K562 (cell line): ENCODE results near the gene SOSTDC1. TPM values are rescaled to one million over a fixed set of nuclear protein-coding genes. Genes with fewer than 3 reads are reported as not detected.

ENCODE experiments used
- CREM ChIP-seq: IDR thresholded peaks from 2 replicates; pipeline ENCODE4 v1.6.1; 2014; ENCODE audit warnings: antibody characterized with exemption, low read depth
- JUND ChIP-seq, 2 experiments: IDR thresholded peaks; 2 replicates in 1 of 2; 3 replicates in 1 of 2; pipeline ENCODE4 v1.6.1; 2011; ENCODE audit warnings: borderline replicate concordance in 2 of 2, low read depth in 2 of 2, low read length in 2 of 2, improper control_type of control experiment in 1 of 2, missing biosample characterization in 1 of 2, missing genetic modification characterization in 1 of 2, missing genetic modification reagents in 1 of 2
- MBD2 ChIP-seq: sonication (generic); IDR thresholded peaks from 2 replicates; pipeline ENCODE4 v1.6.1; 2016; ENCODE audit warnings: low read depth, borderline replicate concordance
- MEIS2 ChIP-seq: fragments of 450-650 bp; IDR thresholded peaks from 2 replicates; pipeline ENCODE4 v1.6.1; 2014; ENCODE audit warnings: mild to moderate bottlenecking; ENCODE audit not compliant: partially characterized antibody
- NCOR1 ChIP-seq: fragments of 450-650 bp; IDR thresholded peaks from 2 replicates; pipeline ENCODE4 v1.6.1; 2016; ENCODE audit warnings: mild to moderate bottlenecking, moderate library complexity
- PCBP2 ChIP-seq: fragments of 200-400 bp; formaldehyde crosslinking; IDR thresholded peaks from 2 replicates; pipeline ENCODE4 v1.6.1; 2018; ENCODE audit warnings: low read length, low read depth, mild to moderate bottlenecking, moderate library complexity; ENCODE audit not compliant: poor library complexity, severe bottlenecking
- PHF21A ChIP-seq: fragments of 450-650 bp; IDR thresholded peaks from 2 replicates; pipeline ENCODE4 v1.6.1; 2017; ENCODE audit warnings: low read depth, borderline replicate concordance
- YBX1 ChIP-seq: fragments of 450-650 bp; IDR thresholded peaks from 2 replicates; pipeline ENCODE4 v1.7.1; 2016; ENCODE audit warnings: mild to moderate bottlenecking
- ZNF184 ChIP-seq: sonication (generic); formaldehyde crosslinking; IDR thresholded peaks from 2 replicates; pipeline ENCODE4 v1.5.0; 2020; ENCODE audit warnings: missing genetic modification reagents
- polyA plus RNA-seq, 8 experiments: library from polyadenylated mRNA; depleted of rRNA in 4 of 8; stranded (reverse) in 5 of 8; unstranded in 3 of 8; fragments of >200 nt; fragmentation: Nextera tagmentation in 2 of 8; fragmentation: Illumina TruSeq in 1 of 8; extraction: Ambion mirVana in 2 of 8; extraction: Trizol in 1 of 8; gene quantifications; 2 replicates each; pipeline versions ENCODE4 v1.2.1 to v1.2.3, GENCODE V29; 2011 to 2014; ENCODE audit warnings: inconsistent platforms in 1 of 8, missing spikeins in 1 of 8
- total RNA-seq, 7 experiments: library from RNA; depleted of rRNA in 6 of 7; stranded (reverse); fragments of >200 nt in 6 of 7; fragmentation: Illumina TruSeq in 2 of 7; extraction: Trizol in 2 of 7; gene quantifications; 2 replicates each; pipeline versions ENCODE4 v1.2.1 to v1.2.3, GENCODE V29; 2011 to 2021; ENCODE audit warnings: low replicate concordance in 1 of 7
- TF ChIP-seq, protein P1 (sequence below): fragments of 450-650 bp; IDR thresholded peaks from 2 replicates; pipeline ENCODE4 v1.6.1; 2016; ENCODE audit warnings: borderline replicate concordance
- TF ChIP-seq, protein P2 (sequence below), 2 experiments: IDR thresholded peaks in 1 of 2; conservative IDR thresholded peaks in 1 of 2; 2 replicates each; pipeline ENCODE4 v1.6.1; 2016; ENCODE audit warnings: low read depth in 2 of 2, mild to moderate bottlenecking in 1 of 2, missing compliant biosample characterization in 1 of 2, missing genetic modification characterization in 1 of 2, moderate library complexity in 1 of 2
- TF ChIP-seq, protein P3 (sequence below): fragments of 450-650 bp; IDR thresholded peaks from 2 replicates; pipeline ENCODE4 v1.6.1; 2016; ENCODE audit warnings: antibody characterized with exemption
- TF ChIP-seq, protein P4 (sequence below), 3 experiments: fragments of 200-800 bp in 1 of 3; fragments of 250-450 bp in 1 of 3; fragments of 450-650 bp in 1 of 3; sonication (Bioruptor Pico) in 1 of 3; sonication (Bioruptor generic) in 1 of 3; formaldehyde crosslinking in 1 of 3; IDR thresholded peaks; 2 replicates each; pipeline versions ENCODE4 v1.6.1 to v1.8.0; 2016 to 2022; ENCODE audit warnings: mild to moderate bottlenecking in 2 of 3, missing genetic modification characterization in 2 of 3, missing compliant biosample characterization in 1 of 3, moderate library complexity in 1 of 3
- TF ChIP-seq, protein P5 (sequence below): sonication (generic); formaldehyde crosslinking; IDR thresholded peaks from 2 replicates; pipeline ENCODE4 v1.8.0; 2022; ENCODE audit warnings: mild to moderate bottlenecking, missing genetic modification reagents

Gene SOSTDC1
- total and polyA plus RNA-seq, 9 of the 15 experiments (the other 6 are each of a cell fraction or from before 2014, with no cell fraction given) = 8.3 to 48.6 (median 15.9) TPM

DNA sequence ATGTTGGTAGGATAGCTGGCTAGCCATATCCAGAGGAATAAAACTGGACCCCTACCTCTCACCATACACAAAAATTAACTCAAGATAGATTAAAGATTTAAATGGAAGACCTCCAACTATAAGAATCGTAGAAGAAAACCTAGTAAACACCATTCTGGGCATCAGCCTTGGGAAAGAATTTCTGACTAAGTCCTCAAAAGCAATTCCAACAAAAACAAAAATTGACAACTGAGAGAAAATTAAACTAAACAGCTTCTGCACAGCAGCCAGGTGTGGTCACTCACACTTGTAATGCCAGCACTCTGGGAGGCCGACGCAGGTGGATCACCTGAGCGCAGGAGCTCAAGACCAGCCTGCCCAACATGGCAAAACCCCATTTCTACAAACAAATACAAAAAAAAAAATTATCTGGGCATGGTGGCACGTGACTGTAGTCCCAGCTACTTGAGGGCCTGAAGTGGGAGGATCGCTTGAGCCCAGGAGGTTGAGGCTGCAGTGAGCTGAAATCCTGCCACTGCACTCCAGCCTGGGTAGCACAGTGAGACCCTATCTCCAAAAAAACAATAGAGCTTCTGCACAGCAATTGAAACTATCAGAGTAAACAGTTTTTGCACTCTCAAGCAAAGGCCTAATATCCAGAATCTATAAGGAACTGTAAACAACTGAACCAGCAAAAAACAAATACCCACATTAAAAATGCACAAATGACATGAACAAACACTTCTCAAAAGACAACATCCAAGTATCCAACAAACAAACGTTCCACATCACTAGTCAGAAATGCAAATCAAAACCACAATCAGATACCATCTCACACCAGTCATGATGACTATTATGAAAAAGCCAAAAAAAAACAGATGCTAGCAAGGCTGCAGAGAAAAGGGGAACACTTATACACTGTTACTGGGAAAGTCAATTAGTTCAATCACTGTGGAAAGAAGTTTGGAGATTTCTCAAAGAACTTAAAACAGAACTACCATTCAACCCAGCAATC lies 49.0 kb downstream of the SOSTDC1 start (continued):
- TF ChIP-seq JUND (IDR thresholded peaks at IDR 0.05; ENCODE audit: borderline replicate concordance, low read depth, low read length) (peak; percentile 72; the same call in 1 of the 2 replicates), JUND (tag; IDR thresholded peaks at IDR 0.05; ENCODE audit: borderline replicate concordance, low read depth, low read length) (peak; percentile 41; the same call in 1 of the 3 replicates), MEIS2 (peak; percentile 24), PCBP2 (no peak), PHF21A (no peak), YBX1 (no peak), ZNF184 (CRISPR knock-in tag) (no peak), MBD2 (no peak), CREM (no peak; the same call in 1 of the 2 replicates), NCOR1 (no peak)
- TF ChIP-seq, protein P1, sequence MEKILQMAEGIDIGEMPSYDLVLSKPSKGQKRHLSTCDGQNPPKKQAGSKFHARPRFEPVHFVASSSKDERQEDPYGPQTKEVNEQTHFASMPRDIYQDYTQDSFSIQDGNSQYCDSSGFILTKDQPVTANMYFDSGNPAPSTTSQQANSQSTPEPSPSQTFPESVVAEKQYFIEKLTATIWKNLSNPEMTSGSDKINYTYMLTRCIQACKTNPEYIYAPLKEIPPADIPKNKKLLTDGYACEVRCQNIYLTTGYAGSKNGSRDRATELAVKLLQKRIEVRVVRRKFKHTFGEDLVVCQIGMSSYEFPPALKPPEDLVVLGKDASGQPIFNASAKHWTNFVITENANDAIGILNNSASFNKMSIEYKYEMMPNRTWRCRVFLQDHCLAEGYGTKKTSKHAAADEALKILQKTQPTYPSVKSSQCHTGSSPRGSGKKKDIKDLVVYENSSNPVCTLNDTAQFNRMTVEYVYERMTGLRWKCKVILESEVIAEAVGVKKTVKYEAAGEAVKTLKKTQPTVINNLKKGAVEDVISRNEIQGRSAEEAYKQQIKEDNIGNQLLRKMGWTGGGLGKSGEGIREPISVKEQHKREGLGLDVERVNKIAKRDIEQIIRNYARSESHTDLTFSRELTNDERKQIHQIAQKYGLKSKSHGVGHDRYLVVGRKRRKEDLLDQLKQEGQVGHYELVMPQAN = no peak
- TF ChIP-seq, protein P2, sequence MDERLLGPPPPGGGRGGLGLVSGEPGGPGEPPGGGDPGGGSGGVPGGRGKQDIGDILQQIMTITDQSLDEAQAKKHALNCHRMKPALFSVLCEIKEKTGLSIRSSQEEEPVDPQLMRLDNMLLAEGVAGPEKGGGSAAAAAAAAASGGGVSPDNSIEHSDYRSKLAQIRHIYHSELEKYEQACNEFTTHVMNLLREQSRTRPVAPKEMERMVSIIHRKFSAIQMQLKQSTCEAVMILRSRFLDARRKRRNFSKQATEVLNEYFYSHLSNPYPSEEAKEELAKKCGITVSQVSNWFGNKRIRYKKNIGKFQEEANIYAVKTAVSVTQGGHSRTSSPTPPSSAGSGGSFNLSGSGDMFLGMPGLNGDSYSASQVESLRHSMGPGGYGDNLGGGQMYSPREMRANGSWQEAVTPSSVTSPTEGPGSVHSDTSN (CRISPR knock-in tag; IDR thresholded peaks at IDR 0.05; ENCODE audit: low read depth) = no peak
- TF ChIP-seq, protein P2 (tag; conservative IDR thresholded peaks at IDR 0.05; ENCODE audit: low read depth) = no peak
- TF ChIP-seq, protein P3, sequence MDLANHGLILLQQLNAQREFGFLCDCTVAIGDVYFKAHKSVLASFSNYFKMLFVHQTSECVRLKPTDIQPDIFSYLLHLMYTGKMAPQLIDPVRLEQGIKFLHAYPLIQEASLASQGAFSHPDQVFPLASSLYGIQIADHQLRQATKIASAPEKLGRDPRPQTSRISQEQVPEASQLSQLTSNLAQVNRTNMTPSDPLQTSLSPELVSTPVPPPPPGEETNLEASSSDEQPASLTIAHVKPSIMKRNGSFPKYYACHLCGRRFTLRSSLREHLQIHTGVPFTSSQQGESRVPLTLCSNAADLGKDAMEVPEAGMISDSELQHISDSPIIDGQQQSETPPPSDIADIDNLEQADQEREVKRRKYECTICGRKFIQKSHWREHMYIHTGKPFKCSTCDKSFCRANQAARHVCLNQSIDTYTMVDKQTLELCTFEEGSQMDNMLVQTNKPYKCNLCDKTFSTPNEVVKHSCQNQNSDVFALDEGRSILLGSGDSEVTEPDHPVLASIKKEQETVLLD = peak; percentile 36; the same call in 1 of the 2 replicates
- TF ChIP-seq, protein P4, sequence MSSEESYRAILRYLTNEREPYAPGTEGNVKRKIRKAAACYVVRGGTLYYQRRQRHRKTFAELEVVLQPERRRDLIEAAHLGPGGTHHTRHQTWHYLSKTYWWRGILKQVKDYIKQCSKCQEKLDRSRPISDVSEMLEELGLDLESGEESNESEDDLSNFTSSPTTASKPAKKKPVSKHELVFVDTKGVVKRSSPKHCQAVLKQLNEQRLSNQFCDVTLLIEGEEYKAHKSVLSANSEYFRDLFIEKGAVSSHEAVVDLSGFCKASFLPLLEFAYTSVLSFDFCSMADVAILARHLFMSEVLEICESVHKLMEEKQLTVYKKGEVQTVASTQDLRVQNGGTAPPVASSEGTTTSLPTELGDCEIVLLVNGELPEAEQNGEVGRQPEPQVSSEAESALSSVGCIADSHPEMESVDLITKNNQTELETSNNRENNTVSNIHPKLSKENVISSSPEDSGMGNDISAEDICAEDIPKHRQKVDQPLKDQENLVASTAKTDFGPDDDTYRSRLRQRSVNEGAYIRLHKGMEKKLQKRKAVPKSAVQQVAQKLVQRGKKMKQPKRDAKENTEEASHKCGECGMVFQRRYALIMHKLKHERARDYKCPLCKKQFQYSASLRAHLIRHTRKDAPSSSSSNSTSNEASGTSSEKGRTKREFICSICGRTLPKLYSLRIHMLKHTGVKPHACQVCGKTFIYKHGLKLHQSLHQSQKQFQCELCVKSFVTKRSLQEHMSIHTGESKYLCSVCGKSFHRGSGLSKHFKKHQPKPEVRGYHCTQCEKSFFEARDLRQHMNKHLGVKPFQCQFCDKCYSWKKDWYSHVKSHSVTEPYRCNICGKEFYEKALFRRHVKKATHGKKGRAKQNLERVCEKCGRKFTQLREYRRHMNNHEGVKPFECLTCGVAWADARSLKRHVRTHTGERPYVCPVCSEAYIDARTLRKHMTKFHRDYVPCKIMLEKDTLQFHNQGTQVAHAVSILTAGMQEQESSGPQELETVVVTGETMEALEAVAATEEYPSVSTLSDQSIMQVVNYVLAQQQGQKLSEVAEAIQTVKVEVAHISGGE (CRISPR knock-in tag; IDR thresholded peaks at IDR 0.05) = no peak
- TF ChIP-seq, protein P5, sequence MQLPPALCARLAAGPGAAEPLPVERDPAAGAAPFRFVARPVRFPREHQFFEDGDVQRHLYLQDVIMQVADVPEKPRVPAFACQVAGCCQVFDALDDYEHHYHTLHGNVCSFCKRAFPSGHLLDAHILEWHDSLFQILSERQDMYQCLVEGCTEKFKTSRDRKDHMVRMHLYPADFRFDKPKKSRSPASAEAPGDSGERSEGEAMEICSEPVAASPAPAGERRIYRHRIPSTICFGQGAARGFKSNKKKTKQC (CRISPR knock-in tag) = no peak
